CD4-positive, alpha-beta T cell treated with Interleukin-17A for 1 hour (primary cell): ENCODE data around the gene CASP7.
A peak's percentile ranks its signal among the peaks of the same experiment; 100 is the strongest.

Experiments used
- DNase-seq: peaks from one replicate; pipeline ENCODE4 v3.0.0-alpha.2; 2020

CASP7 gene

DNA sequence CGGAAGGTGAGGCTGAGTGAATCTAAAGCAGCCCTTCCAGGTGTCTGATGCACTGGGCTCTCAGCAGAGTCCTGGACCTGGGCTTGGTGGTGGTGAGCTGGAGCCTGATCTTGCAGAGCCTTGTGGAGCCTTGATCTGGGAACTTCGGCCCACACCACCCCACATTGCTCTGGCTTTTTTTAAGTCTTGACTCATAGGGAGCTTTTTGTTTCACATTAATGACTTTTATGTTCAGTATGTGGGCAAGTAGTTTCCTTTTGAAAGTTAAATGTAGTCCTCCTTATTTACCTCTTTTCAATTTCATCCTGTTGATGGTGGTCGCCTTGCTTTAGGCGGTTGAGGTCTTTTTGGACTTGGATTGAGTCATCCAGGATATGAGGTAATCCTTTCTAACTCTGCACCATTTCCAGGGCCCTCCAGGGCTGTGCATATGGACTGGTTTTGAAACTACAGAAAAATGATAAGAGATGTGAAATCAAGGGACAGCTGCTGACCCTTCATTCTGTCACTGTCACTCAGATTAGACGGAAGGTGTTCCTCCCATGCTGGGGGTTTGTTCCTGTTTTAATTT is 12.9 kb upstream of the CASP7 start:
- DNase-seq = no peak

DNA sequence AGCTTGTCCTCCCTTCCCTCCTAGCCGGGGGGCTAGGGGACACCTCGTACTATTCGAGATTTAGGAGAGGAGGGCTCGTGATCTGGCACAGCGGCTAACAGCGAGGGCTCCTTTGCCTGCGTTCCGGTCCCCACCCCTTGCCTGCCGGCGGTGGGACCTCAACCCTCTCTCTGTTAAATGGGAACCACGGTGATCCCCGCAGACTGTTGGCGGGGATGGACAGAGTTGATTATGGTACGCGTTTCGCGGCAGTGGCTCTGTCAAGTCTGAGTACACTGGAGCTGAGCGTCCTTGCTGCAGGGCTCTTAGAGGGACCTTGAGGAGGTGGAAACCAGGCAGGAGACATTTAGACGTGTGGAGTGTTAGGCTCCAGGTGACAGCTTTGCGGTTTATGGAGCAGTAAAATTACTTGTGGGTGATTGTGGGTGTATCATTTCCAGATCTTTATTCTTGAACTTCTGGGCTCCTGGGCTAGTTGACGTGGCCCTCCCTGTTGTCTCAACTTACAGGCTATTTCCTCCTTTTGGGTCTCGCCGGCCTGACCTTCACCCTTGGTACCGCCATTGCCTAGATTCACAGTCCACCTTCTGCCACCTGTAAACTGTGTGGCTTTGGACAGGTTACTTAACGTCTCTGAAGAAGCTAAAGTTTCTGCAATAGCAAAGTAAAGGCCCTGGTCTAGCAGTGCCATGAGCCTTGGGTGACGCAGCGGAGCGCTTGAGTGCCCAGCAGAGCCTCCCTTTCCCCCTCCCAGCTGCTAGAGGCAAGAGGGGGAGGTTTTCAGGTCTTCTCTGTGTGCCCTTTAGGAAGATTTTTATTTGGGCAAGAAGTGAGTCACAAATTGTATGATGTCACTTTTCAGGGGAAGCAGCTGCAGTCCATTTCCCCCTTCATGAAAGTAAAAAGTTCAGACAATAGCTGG is 739 bp downstream of the CASP7 start:
- peak; percentile 43 for DNase-seq

DNA sequence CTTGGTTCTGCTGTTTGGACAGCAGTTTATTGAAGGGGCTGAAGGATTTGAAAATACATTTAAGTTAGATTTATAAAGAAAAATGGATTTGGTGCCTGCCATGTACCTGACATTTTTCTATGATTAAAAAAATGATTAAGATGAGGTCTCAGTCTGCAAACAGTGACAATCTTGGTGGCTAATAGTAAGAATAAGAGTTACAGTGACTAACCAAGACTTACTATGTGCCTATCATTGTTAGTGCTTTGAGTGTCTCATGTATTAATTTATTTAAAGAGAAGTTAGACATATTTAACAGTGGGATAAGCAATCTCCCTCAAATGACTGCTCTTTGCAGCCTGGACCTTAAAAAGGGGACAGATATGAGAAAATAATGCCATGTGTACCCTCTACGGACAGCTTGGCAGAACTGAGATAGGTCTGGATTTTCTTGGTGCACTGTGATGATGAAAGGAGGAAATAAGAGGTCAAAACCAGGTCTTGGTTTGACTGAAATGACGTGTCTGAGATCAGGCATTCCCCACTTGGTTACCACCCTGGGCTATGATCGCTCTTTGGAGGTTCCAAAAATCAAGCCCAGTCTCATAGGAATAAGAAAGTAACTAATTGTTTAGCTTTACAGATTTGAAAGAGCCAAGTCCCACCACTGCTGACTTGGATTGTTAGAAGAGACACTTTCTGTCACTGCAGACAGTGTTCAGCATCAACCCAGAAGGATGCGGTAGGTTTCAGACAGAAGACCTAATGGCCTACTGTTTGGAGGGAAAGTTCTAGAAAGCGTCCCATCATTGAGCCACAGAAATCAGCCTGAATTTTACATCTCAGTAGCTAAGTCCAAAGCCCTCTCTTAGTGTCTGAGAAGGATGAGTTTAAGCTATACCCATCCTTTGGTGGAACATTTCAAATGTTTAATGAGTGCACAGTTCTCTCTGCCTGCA is 2.1 kb downstream of the CASP7 start:
- peak; percentile 50 for DNase-seq

DNA sequence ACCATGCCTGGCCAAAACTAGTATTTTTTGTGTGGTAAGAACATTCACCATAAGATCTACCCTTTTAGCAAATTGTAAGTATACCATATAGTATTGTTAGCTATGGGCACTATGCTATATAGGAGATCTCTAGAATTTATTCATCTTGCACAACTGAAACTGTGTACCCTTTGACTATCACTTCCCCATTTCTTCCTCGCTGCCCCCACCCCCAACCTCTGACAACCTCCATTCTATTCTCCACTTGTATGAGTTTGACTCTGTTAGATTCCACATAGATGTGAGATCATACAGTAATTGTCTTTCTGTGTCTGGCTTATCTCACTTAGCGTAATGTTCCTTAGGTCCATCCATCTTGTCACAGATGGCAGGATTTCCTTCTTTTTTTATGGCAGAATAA is 3.6 kb downstream of the CASP7 start:
- no peak for DNase-seq

DNA sequence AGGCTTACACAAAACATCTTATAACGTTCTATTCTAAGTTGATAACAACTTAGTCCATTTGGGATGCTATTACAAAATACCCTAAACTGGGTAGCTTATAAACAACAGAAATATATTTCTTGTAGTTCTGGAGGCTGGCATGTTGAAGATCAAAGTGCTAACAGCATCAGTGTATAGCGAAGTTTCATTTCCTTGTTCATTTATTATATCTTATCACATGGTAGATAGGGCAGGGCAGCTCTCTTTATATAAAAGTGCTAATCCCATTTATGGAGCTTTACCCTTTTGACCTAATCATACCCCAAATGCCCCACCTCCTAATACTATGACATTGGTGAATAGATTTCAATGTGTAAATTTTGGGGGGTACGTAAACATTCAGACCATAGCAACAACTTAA is 6.3 kb downstream of the CASP7 start:
- DNase-seq = no peak

DNA sequence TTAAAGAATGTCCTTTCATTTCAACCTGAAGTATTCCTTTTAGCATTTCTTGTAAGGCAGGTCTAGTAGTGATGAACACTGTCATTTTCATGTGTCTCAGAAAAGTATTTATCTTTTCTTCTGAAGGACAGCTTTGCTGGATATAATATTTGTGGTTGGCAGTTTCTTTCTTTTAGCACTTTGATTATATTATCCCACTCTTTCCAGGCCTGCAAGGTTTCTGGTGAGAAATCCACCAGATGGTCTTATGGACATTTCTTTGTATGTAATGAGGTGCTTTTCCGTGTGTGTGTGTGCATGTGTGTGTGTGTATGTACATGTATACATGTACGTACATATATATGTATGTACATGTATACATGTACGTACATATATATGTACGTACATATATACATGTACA is 7.3 kb downstream of the CASP7 start:
- DNase-seq = no peak

DNA sequence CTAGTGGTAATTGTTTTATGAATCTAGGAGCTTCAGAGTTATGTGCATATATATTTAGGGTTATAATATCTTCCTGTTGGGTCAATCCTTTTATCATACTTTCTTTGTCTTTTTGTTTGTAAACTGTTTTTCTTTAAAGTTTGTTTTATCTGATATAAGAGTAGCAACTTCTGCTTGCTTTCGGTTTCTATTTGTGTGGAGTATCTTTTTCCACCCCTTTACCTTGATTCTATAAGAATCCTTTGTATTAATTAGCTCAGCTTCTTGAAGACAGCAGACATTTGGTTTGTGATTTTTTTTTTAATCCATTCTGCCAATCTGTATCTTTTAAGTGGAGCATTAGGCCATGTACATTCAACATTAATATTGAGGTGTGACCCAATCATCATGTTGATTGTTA is 9.3 kb downstream of the CASP7 start:
- DNase-seq = peak; percentile 17

- no peak for DNase-seq
Measured at GRCh38 chr10:113689574-113689973, 9.9 kb downstream of the CASP7 start.

DNA sequence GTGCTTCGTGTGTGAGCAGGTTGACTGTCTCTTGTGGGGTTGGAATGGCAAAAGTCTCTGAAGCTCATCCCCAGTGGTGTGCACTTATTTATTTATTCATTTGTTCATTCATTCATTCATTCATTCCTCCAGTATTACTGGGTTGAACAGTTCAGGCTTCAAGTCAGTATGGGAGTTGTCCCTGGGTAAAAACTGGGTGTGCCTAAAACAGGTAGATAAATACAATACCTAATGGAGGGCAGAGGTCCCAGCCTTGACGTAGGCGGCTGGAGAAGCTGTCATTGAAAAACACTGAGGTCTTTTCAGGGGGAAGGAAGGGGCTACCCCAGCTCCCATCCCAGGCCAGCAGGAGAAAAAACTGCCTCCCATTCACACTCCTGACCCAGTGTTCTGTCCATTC is 11.0 kb downstream of the CASP7 start:
- DNase-seq = no peak

- no peak for DNase-seq
Measured at GRCh38 chr10:113691381-113691780, 11.7 kb downstream of the CASP7 start.

DNA sequence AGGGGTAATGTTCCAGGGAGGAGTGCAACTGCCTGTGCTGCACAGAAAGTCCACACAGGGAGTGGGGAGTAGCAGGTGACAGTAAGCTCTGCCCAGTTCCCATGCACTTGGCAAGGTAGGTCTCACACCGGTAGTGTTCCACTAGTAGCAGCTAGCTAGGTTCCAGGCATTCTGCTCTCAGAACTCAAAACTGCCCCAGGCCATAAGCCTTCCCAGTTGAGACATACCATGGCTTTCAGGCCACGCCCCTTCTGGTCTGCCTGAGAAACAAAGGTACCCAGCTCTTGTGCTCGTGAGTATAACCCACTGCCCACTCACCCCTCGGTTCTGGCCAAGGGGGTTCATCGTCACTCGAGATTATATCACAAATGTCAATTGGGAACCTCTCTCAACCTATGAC is 12.6 kb downstream of the CASP7 start:
- DNase-seq = no peak

GRCh38 chr10:113693348-113693747 is 13.6 kb downstream of the CASP7 start:
- DNase-seq = no peak

- DNase-seq = no peak
Measured at GRCh38 chr10:113695691-113696090, 16.0 kb downstream of the CASP7 start.

DNA sequence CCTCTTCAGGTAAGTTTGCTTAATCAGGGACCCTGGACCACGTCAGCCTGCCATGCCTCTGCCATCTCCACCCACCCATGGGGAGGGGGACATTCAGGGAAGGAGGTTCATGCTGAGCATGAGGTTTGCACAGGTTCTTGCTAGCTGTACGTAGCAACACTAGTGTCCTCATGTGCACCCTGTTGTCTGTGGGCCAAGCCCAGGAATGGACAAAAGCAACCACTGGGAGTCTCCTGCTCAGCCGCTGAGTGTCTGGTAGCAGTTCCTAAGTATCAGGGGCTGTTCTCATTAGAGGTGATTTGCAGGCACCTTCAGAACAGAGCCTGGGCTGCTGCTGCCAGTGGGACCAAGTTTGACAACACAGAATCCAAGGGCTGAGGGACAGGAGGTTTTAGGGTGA is 17.9 kb downstream of the CASP7 start:
- DNase-seq = no peak

- DNase-seq = peak; percentile 44
Measured at GRCh38 chr10:113704637-113705343, 25.1 kb downstream of the CASP7 start.

DNA sequence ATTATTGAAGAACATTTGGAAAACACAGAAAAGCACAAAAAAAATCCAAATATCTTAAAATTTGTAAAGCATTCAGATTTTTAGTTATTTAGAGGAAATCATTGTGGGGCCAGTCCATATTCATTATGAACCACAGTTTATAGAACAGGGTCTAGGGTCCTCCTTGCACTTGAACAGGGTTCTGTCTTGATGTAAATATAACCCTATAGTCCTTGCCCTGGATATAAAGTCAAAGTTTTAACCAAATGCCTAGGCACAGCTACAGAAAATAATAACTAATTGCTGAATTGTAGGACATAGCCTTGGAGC is 25.6 kb downstream of the CASP7 start:
- no peak for DNase-seq

- DNase-seq = no peak
Measured at GRCh38 chr10:113706623-113707022, 26.9 kb downstream of the CASP7 start.

DNA sequence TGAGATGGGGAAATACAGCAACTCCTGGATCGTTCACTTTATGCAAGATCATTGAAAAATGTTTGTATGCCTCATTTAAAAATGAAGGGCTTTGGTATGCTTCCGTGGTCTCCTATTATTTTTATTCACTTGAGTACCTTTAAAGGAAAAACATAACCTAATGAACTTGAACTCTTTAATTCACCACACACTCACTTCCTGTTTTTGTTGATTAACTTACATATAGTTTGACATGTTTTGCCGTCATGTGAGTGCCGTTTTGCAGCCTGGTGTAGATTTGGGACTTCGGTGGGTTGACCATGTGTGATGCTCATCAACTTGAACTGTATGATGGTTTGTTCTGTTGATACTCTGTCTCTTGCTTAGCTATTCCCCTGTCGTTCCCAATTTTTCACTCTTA is 28.9 kb downstream of the CASP7 start:
- DNase-seq = no peak

GRCh38 chr10:113709221-113709838 is 29.6 kb downstream of the CASP7 start:
- no peak for DNase-seq

DNA sequence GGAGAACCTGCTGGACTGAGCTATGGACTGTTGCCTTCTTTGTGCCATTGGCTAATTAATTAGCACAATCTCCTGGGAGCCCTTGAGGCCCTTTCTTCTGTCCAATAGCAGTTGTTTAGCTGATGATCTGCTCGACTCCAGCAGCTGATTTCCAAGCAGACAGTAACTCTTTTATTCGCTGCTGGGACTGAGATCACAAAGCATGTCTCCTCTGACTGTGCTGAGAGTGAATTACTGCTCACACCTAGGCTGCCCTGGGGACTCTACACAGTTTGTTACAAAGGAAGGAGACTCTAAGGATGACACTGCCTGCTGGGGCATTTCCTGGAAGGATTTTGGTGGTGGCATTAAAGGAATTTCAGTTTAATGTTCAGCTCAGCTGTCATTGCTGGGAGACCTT is 31.4 kb downstream of the CASP7 start:
- no peak for DNase-seq

DNA sequence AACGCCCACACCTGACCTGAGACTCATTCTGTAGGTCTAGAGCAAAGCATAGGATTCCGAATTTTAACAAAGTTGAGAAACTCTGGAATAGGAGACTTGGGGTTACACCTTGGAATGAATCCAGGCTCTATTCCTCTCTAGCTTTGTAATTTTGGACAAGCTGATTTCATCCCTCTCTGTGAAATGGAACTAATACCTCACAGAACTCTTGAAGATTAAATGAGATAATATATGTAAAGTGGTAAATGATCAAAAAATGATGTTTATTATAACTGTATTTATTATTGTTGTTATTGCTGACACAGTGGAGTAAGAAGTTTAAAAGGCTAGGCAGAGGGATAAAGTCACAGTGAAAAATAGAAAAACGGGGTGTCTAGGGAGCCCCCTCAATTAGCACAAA is 32.3 kb downstream of the CASP7 start:
- no peak for DNase-seq
